PC-9 (cell line): ENCODE results near the gene PARP8. TPM values are rescaled to one million over a fixed set of nuclear protein-coding genes. Genes with fewer than 3 reads are reported as not detected.

Experiments
- BruUV-seq: library from RNA; stranded (reverse); fragments of 400-500 nt; replicated peaks from 2 replicates; lab custom pipeline; 2021; lab: Mats Ljungman, UMichigan
- CTCF ChIA-PET: fragments of 300-600 bp; sonication (Branson Sonifier 250); formaldehyde crosslinking; loops from one replicate; lab custom pipeline; 2022; ENCODE audit warnings: antibody characterized with exemption; lab: Charles Lee
- POLR2A ChIA-PET: fragments of 300-600 bp; sonication (Branson Sonifier 250); formaldehyde crosslinking; loops from one replicate; lab custom pipeline; 2022; ENCODE audit warnings: antibody characterized with exemption; ENCODE audit not compliant: unreplicated experiment; lab: Charles Lee
- DNase-seq, 2 experiments: peaks; one replicate each; pipeline versions ENCODE4 v3.0.0 to v3.0.0-alpha.2; 2015 to 2022; ENCODE audit warnings: mixed read lengths in 1 of 2
- H2AFZ ChIP-seq: fragments of 200-600 bp; sonication (generic); 2 replicates; pipeline ENCODE4 v1.8.1; 2017; ENCODE audit warnings: antibody characterized with exemption
- H3F3A ChIP-seq: fragments of 200-600 bp; sonication (generic); 2 replicates; pipeline ENCODE4 v1.8.1; 2017; ENCODE audit warnings: antibody characterized with exemption, mild to moderate bottlenecking, low read depth; ENCODE audit not compliant: insufficient read depth
- H3K27ac ChIP-seq: fragments of 200-600 bp; sonication (generic); 2 replicates; pipeline ENCODE4 v1.6.1; 2016; ENCODE audit warnings: mixed run types
- H3K27me3 ChIP-seq: fragments of 200-600 bp; sonication (generic); 2 replicates; pipeline ENCODE4 v1.6.1; 2016; ENCODE audit warnings: low read depth, mixed run types; ENCODE audit not compliant: insufficient read depth
- H3K36me3 ChIP-seq: fragments of 200-600 bp; sonication (generic); 2 replicates; pipeline ENCODE4 v1.6.1; 2016; ENCODE audit warnings: low read depth, mixed run types
- H3K4me1 ChIP-seq: fragments of 200-600 bp; sonication (generic); replicated peaks from 2 replicates; pipeline ENCODE4 v1.6.1; 2016; ENCODE audit warnings: mixed run types; ENCODE audit not compliant: insufficient read depth
- H3K4me2 ChIP-seq: fragments of 200-600 bp; sonication (generic); 2 replicates; pipeline ENCODE4 v1.6.1; 2017; ENCODE audit warnings: mixed run types
- H3K4me3 ChIP-seq: fragments of 200-600 bp; sonication (generic); 2 replicates; pipeline ENCODE4 v1.6.1; 2016; ENCODE audit warnings: mixed run types
- H3K79me2 ChIP-seq: fragments of 200-600 bp; sonication (generic); 2 replicates; pipeline ENCODE4 v1.6.1; 2017; ENCODE audit warnings: low read depth, mixed run types
- H3K9me2 ChIP-seq: fragments of 200-600 bp; sonication (generic); 2 replicates; pipeline ENCODE4 v1.8.1; 2017; ENCODE audit warnings: mild to moderate bottlenecking; ENCODE audit not compliant: insufficient read depth
- H3K9me3 ChIP-seq: fragments of 200-600 bp; sonication (generic); 2 replicates; pipeline ENCODE4 v1.8.1; 2016; ENCODE audit warnings: low read depth; ENCODE audit not compliant: insufficient read depth
- H4K20me1 ChIP-seq: fragments of 200-600 bp; sonication (generic); 2 replicates; pipeline ENCODE4 v1.8.1; 2017; ENCODE audit not compliant: insufficient read depth
- CTCF ChIP-seq: fragments of 200-600 bp; sonication (generic); conservative IDR thresholded peaks from 2 replicates; pipeline ENCODE4 v1.6.1; 2017; ENCODE audit warnings: mixed run types, antibody characterized with exemption, mild to moderate bottlenecking, moderate library complexity
- EZH2 ChIP-seq: fragments of 200-600 bp; sonication (generic); IDR thresholded peaks from 2 replicates; pipeline ENCODE4 v1.8.0; 2017; ENCODE audit warnings: antibody characterized with exemption, low read depth
- intact Hi-C: fragments of 100-400 bp; cut with micrococcal nuclease; formaldehyde crosslinking; loops from one replicate; pipeline ENCODE4 v1.10.0; 2022; ENCODE audit not compliant: unreplicated experiment
- total RNA-seq: library from RNA; stranded (reverse); gene quantifications from 2 replicates; pipeline ENCODE4 v1.2.3, GENCODE V29; 2021

Gene PARP8
- total RNA-seq, 1 experiment from 2014 or later, result 17.6 TPM

GRCh38 chr5:50799596-50799995 lies 133.2 kb downstream of the PARP8 start:
- H2AFZ ChIP-seq, result no peak overlapping the region
- H3K9me3 ChIP-seq, result no peaks in the 10 kb centered on the region
- ChIA-PET POLR2A (no interaction called here), CTCF (no interaction called here)
- TF ChIP-seq CTCF (no peak), EZH2 (no peak)
- no peaks in the 10 kb centered on the region for H3K4me1 ChIP-seq
- H3K27ac ChIP-seq, result no peak overlapping the region
- no peaks in the 10 kb centered on the region for H3K9me2 ChIP-seq
- no peak overlapping the region for H3K4me3 ChIP-seq
- H3K79me2 ChIP-seq, result no peaks in the 10 kb centered on the region
- H3K36me3 ChIP-seq, result no peaks in the 10 kb centered on the region
- no peak for DNase-seq
- H3K4me2 ChIP-seq, result no peak overlapping the region
- H4K20me1 ChIP-seq, result no peaks in the 10 kb centered on the region
- no TSS peak for BruUV-seq
- intact Hi-C loops, result no loop called here
- no peaks in the 10 kb centered on the region for H3K27me3 ChIP-seq
- H3F3A ChIP-seq, result no peaks in the 10 kb centered on the region

DNA sequence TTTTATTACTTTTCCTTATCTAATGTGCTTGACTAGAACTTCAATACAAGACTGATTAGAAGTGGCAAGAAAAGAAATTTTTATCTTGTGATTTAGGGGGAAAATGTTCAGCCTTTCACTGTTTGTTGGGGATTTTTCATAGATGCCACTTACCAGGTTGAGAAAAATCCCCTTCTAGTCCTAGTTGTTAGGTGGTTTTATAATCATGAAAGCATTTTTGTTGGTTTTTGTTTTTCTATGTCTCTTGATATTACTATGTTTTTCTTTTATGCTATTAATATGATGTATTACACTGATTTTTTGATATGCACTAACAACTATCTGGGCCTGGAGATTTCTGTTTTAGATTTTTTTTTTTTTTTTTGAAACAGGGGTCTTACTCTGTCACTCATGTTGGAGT lies 134.0 kb downstream of the PARP8 start:
- Histone ChIP-seq H3K27ac (no peak overlapping the region), H3K4me1 (no peaks in the 10 kb centered on the region), H2AFZ (no peak overlapping the region), H3K4me2 (no peak overlapping the region), H3K27me3 (no peaks in the 10 kb centered on the region), H4K20me1 (no peaks in the 10 kb centered on the region), H3K4me3 (no peak overlapping the region), H3K9me3 (no peaks in the 10 kb centered on the region), H3K36me3 (no peaks in the 10 kb centered on the region), H3K9me2 (no peaks in the 10 kb centered on the region), H3F3A (no peaks in the 10 kb centered on the region), H3K79me2 (no peaks in the 10 kb centered on the region)
- ChIA-PET CTCF (no interaction called here), POLR2A (no interaction called here)
- TF ChIP-seq EZH2 (no peak), CTCF (no peak)
- intact Hi-C loops, result no loop called here
- no TSS peak for BruUV-seq
- DNase-seq, result no peak

DNA sequence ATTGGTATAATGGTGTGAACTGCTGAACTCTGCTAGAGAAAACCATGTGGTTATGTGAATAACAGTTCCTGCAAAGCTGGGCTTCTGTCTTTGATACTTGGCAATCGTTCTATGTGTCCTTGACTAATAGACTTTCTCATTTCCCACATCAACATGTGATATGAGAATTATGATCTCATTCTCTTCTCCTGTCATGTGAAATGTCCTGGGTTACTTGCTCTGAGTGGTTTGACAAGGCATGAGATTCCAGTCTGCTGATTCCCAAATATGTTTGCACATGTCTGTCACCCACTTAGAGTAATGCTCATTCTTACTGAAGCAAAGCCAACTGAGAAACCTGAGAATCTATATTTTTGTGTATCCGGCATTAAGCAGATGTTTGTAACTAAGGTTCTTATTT lies 141.2 kb downstream of the PARP8 start:
- Histone ChIP-seq H3K4me2 (no peak overlapping the region), H2AFZ (no peak overlapping the region), H3K9me2 (no peaks in the 10 kb centered on the region), H3K27ac (no peak overlapping the region), H3K4me3 (no peak overlapping the region), H3K79me2 (no peaks in the 10 kb centered on the region), H4K20me1 (no peaks in the 10 kb centered on the region), H3K4me1 (no peaks in the 10 kb centered on the region), H3K27me3 (no peaks in the 10 kb centered on the region), H3K36me3 (no peaks in the 10 kb centered on the region), H3K9me3 (no peaks in the 10 kb centered on the region), H3F3A (no peaks in the 10 kb centered on the region)
- intact Hi-C loops, result no loop called here
- no peak for DNase-seq
- CTCF ChIA-PET, result no interaction called here
- BruUV-seq, result no TSS peak
- TF ChIP-seq CTCF (no peak), EZH2 (no peak)
- POLR2A ChIA-PET, result no interaction called here
